HUDEP-2 (cell line): Measurements from ENCODE around the gene ARHGAP33.

ENCODE experiments used
- DNase-seq, 76 experiments: peaks; one replicate each; lab custom pipeline; 2025; ENCODE audit not compliant: unreplicated experiment in 76 of 76; lab: John Stamatoyannopoulos, UW

The ARHGAP33 gene

GRCh38 chr19:35776102-35776788, 881 bp downstream of the ARHGAP33 start:
- no peak for DNase-seq

- DNase-seq: no peak
Observed at GRCh38 chr19:35777086-35777841, 1.9 kb downstream of the ARHGAP33 start.

- DNase-seq: no peak
Observed at GRCh38 chr19:35777961-35778360, 2.6 kb downstream of the ARHGAP33 start.

- DNase-seq: no peak
Observed at GRCh38 chr19:35779033-35779432, 3.7 kb downstream of the ARHGAP33 start.

- no peak for DNase-seq
Observed at GRCh38 chr19:35780058-35780457, 4.7 kb downstream of the ARHGAP33 start.

- DNase-seq: no peak
Observed at GRCh38 chr19:35780717-35781116, 5.4 kb downstream of the ARHGAP33 start.

GRCh38 chr19:35781650-35782049, 6.3 kb downstream of the ARHGAP33 start:
- no peak for DNase-seq

- DNase-seq: no peak
Observed at GRCh38 chr19:35782589-35782988, 7.2 kb downstream of the ARHGAP33 start.

- DNase-seq: no peak
Observed at GRCh38 chr19:35783469-35784434, 8.4 kb downstream of the ARHGAP33 start.

GRCh38 chr19:35784503-35785338, 9.4 kb downstream of the ARHGAP33 start:
- DNase-seq: no peak

GRCh38 chr19:35785339-35785627, 9.9 kb downstream of the ARHGAP33 start:
- DNase-seq: no peak

GRCh38 chr19:35786299-35787160, 11.2 kb downstream of the ARHGAP33 start:
- no peak for DNase-seq

- DNase-seq: no peak
Observed at GRCh38 chr19:35787227-35787799, 11.9 kb downstream of the ARHGAP33 start.

GRCh38 chr19:35788205-35788960, 13.0 kb downstream of the ARHGAP33 start:
- DNase-seq: no peak

- no peak for DNase-seq
Observed at GRCh38 chr19:35789195-35789977, 14.0 kb downstream of the ARHGAP33 start.

GRCh38 chr19:35789978-35790944, 14.9 kb downstream of the ARHGAP33 start:
- DNase-seq: no peak
